Sigmoid colon (tissue), 4 donors: Measurements from ENCODE around the gene TTF1.

ENCODE experiments used
- EP300 ChIP-seq, 4 donors: sonication (generic); formaldehyde crosslinking; IDR thresholded peaks; one replicate each; pipeline ENCODE4 v1.6.1; 2017; ENCODE audit warnings: antibody characterized with exemption in 4 of 4
- TF ChIP-seq, protein P1 (sequence below), 4 experiments: fragments of 450-650 bp in 3 of 4; fragments of 200-600 bp in 1 of 4; IDR thresholded peaks; one replicate each; pipeline ENCODE4 v1.5.1; 2016 to 2019; ENCODE audit warnings: antibody characterized with exemption in 4 of 4, mild to moderate bottlenecking in 3 of 4, moderate library complexity in 2 of 4

DNA sequence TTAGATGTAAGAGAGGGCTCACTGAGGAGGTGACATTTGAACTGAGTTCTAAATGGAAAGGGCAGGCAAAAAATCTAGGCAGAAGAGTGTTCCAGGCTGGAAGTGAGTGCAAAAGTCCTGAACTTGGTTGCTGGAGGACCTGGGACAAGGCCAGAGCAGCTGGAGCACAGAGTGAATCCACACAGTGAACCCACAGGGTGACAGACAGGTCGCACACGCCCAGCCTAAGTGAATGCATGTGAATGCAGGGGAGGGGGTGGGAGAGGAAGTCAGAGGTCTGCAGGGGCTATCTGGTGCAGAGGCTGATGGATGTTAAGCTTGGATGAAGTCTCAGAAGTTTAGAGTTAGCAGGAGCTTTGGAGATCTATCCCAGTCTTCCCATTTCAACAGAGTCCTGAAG lies 556 bp upstream of the TTF1 start:
- TF ChIP-seq, protein P1, sequence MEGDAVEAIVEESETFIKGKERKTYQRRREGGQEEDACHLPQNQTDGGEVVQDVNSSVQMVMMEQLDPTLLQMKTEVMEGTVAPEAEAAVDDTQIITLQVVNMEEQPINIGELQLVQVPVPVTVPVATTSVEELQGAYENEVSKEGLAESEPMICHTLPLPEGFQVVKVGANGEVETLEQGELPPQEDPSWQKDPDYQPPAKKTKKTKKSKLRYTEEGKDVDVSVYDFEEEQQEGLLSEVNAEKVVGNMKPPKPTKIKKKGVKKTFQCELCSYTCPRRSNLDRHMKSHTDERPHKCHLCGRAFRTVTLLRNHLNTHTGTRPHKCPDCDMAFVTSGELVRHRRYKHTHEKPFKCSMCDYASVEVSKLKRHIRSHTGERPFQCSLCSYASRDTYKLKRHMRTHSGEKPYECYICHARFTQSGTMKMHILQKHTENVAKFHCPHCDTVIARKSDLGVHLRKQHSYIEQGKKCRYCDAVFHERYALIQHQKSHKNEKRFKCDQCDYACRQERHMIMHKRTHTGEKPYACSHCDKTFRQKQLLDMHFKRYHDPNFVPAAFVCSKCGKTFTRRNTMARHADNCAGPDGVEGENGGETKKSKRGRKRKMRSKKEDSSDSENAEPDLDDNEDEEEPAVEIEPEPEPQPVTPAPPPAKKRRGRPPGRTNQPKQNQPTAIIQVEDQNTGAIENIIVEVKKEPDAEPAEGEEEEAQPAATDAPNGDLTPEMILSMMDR (IDR thresholded peaks at IDR 0.05): no peak
- TF ChIP-seq EP300 (IDR thresholded peaks at IDR 0.05): no peak
